Measurements from ENCODE around the gene P2RY6.

P2RY6 gene

GRCh38 chr11:73331138-73331916 lies 59.2 kb downstream of the P2RY6 start:
- H3K9ac ChIP-seq (ENCODE audit: low read length in 5 of 5): peak overlapping the region in 2 of 5 donors; percentile 5 to 44
- no peak overlapping the region for H3K27ac ChIP-seq (ENCODE audit: low read depth, low read length)
- H3K36me3 ChIP-seq (ENCODE audit: control insufficient read depth in 5 of 5, insufficient read depth in 5 of 5, low read length in 5 of 5): no peaks in the 10 kb centered on the region
- no peaks in the 10 kb centered on the region for H3K9me3 ChIP-seq (ENCODE audit: control insufficient read depth in 5 of 5, low read length in 5 of 5)
- H3K27me3 ChIP-seq (ENCODE audit: control insufficient read depth in 5 of 5, insufficient read depth in 4 of 5, low read length in 5 of 5): peaks cover 0 to 4% (median 0%) of the 10 kb centered on the region in 5 donors
- H3K4me3 ChIP-seq (ENCODE audit: low read depth in 1 of 5, low read length in 5 of 5): no peak overlapping the region
- H3K4me1 ChIP-seq (ENCODE audit: control insufficient read depth in 5 of 5, insufficient read depth in 5 of 5, low read length in 5 of 5): peaks cover 14 to 70% (median 68%) of the 10 kb centered on the region in 5 donors

GRCh38 chr11:73333173-73333572 lies 61.0 kb downstream of the P2RY6 start:
- Histone ChIP-seq H3K27ac (ENCODE audit: low read depth, low read length) (peak overlapping the region; percentile 37), H3K27me3 (ENCODE audit: control insufficient read depth in 5 of 5, insufficient read depth in 4 of 5, low read length in 5 of 5) (peaks cover 0 to 4% (median 0%) of the 10 kb centered on the region in 5 donors), H3K4me3 (ENCODE audit: low read depth in 1 of 5, low read length in 5 of 5) (no peak overlapping the region), H3K9ac (ENCODE audit: low read length in 5 of 5) (peak overlapping the region in 2 of 5 donors; percentile 2 to 53), H3K36me3 (ENCODE audit: control insufficient read depth in 5 of 5, insufficient read depth in 5 of 5, low read length in 5 of 5) (no peaks in the 10 kb centered on the region), H3K4me1 (ENCODE audit: control insufficient read depth in 5 of 5, insufficient read depth in 5 of 5, low read length in 5 of 5) (peaks cover 14 to 63% (median 57%) of the 10 kb centered on the region in 5 donors), H3K9me3 (ENCODE audit: control insufficient read depth in 5 of 5, low read length in 5 of 5) (no peaks in the 10 kb centered on the region)

- Histone ChIP-seq H3K9me3 (ENCODE audit: control insufficient read depth in 5 of 5, low read length in 5 of 5) (no peaks in the 10 kb centered on the region), H3K27ac (ENCODE audit: low read depth, low read length) (peak overlapping the region; percentile 54), H3K36me3 (ENCODE audit: control insufficient read depth in 5 of 5, insufficient read depth in 5 of 5, low read length in 5 of 5) (no peaks in the 10 kb centered on the region), H3K4me3 (ENCODE audit: low read depth in 1 of 5, low read length in 5 of 5) (no peak overlapping the region), H3K9ac (ENCODE audit: low read length in 5 of 5) (peak overlapping the region in 1 of 5 donors; percentile 2), H3K27me3 (ENCODE audit: control insufficient read depth in 5 of 5, insufficient read depth in 4 of 5, low read length in 5 of 5) (peaks cover 0 to 4% (median 0%) of the 10 kb centered on the region in 5 donors), H3K4me1 (ENCODE audit: control insufficient read depth in 5 of 5, insufficient read depth in 5 of 5, low read length in 5 of 5) (peaks cover 14 to 63% (median 52%) of the 10 kb centered on the region in 5 donors)
Observed at GRCh38 chr11:73333640-73334383, 61.7 kb downstream of the P2RY6 start.

GRCh38 chr11:73334384-73335203 lies 62.5 kb downstream of the P2RY6 start:
- H3K4me3 ChIP-seq (ENCODE audit: low read depth in 1 of 5, low read length in 5 of 5): no peak overlapping the region
- H3K36me3 ChIP-seq (ENCODE audit: control insufficient read depth in 5 of 5, insufficient read depth in 5 of 5, low read length in 5 of 5): no peaks in the 10 kb centered on the region
- H3K9ac ChIP-seq (ENCODE audit: low read length in 5 of 5): peak overlapping the region in 2 of 5 donors; percentile 16 to 22
- peaks cover 0 to 4% (median 0%) of the 10 kb centered on the region in 5 donors for H3K27me3 ChIP-seq (ENCODE audit: control insufficient read depth in 5 of 5, insufficient read depth in 4 of 5, low read length in 5 of 5)
- H3K27ac ChIP-seq (ENCODE audit: low read depth, low read length): peak overlapping the region; percentile 57
- H3K9me3 ChIP-seq (ENCODE audit: control insufficient read depth in 5 of 5, low read length in 5 of 5): no peaks in the 10 kb centered on the region
- peaks cover 14 to 61% (median 51%) of the 10 kb centered on the region in 5 donors for H3K4me1 ChIP-seq (ENCODE audit: control insufficient read depth in 5 of 5, insufficient read depth in 5 of 5, low read length in 5 of 5)

GRCh38 chr11:73335204-73335923 lies 63.2 kb downstream of the P2RY6 start:
- Histone ChIP-seq H3K4me3 (ENCODE audit: low read depth in 1 of 5, low read length in 5 of 5) (no peak overlapping the region), H3K9me3 (ENCODE audit: control insufficient read depth in 5 of 5, low read length in 5 of 5) (no peaks in the 10 kb centered on the region), H3K27ac (ENCODE audit: low read depth, low read length) (peak overlapping the region; percentile 57), H3K36me3 (ENCODE audit: control insufficient read depth in 5 of 5, insufficient read depth in 5 of 5, low read length in 5 of 5) (no peaks in the 10 kb centered on the region), H3K4me1 (ENCODE audit: control insufficient read depth in 5 of 5, insufficient read depth in 5 of 5, low read length in 5 of 5) (peaks cover 14 to 53% (median 47%) of the 10 kb centered on the region in 5 donors), H3K27me3 (ENCODE audit: control insufficient read depth in 5 of 5, insufficient read depth in 4 of 5, low read length in 5 of 5) (peaks cover 0 to 4% (median 0%) of the 10 kb centered on the region in 5 donors), H3K9ac (ENCODE audit: low read length in 5 of 5) (peak overlapping the region in 2 of 5 donors; percentile 16 to 19)

GRCh38 chr11:73337846-73338245 lies 65.7 kb downstream of the P2RY6 start:
- Histone ChIP-seq H3K4me3 (ENCODE audit: low read depth in 1 of 5, low read length in 5 of 5) (no peak overlapping the region), H3K27ac (ENCODE audit: low read depth, low read length) (no peak overlapping the region), H3K27me3 (ENCODE audit: control insufficient read depth in 5 of 5, insufficient read depth in 4 of 5, low read length in 5 of 5) (peaks cover 0 to 4% (median 0%) of the 10 kb centered on the region in 5 donors), H3K36me3 (ENCODE audit: control insufficient read depth in 5 of 5, insufficient read depth in 5 of 5, low read length in 5 of 5) (no peaks in the 10 kb centered on the region), H3K9me3 (ENCODE audit: control insufficient read depth in 5 of 5, low read length in 5 of 5) (no peaks in the 10 kb centered on the region), H3K4me1 (ENCODE audit: control insufficient read depth in 5 of 5, insufficient read depth in 5 of 5, low read length in 5 of 5) (peaks cover 12 to 41% (median 30%) of the 10 kb centered on the region in 5 donors), H3K9ac (ENCODE audit: low read length in 5 of 5) (no peak overlapping the region)

- H3K27me3 ChIP-seq (ENCODE audit: control insufficient read depth in 5 of 5, insufficient read depth in 4 of 5, low read length in 5 of 5): peaks cover 0 to 4% (median 0%) of the 10 kb centered on the region in 5 donors
- no peaks in the 10 kb centered on the region for H3K9me3 ChIP-seq (ENCODE audit: control insufficient read depth in 5 of 5, low read length in 5 of 5)
- H3K4me3 ChIP-seq (ENCODE audit: low read depth in 1 of 5, low read length in 5 of 5): no peak overlapping the region
- no peaks in the 10 kb centered on the region for H3K36me3 ChIP-seq (ENCODE audit: control insufficient read depth in 5 of 5, insufficient read depth in 5 of 5, low read length in 5 of 5)
- peaks cover 12 to 40% (median 30%) of the 10 kb centered on the region in 5 donors for H3K4me1 ChIP-seq (ENCODE audit: control insufficient read depth in 5 of 5, insufficient read depth in 5 of 5, low read length in 5 of 5)
- H3K9ac ChIP-seq (ENCODE audit: low read length in 5 of 5): no peak overlapping the region
- no peak overlapping the region for H3K27ac ChIP-seq (ENCODE audit: low read depth, low read length)
Observed at GRCh38 chr11:73338279-73338678, 66.1 kb downstream of the P2RY6 start.

GRCh38 chr11:73340164-73340563 lies 68.0 kb downstream of the P2RY6 start:
- H3K4me3 ChIP-seq (ENCODE audit: low read depth in 1 of 5, low read length in 5 of 5): no peak overlapping the region
- H3K4me1 ChIP-seq (ENCODE audit: control insufficient read depth in 5 of 5, insufficient read depth in 5 of 5, low read length in 5 of 5): peaks cover 4 to 29% (median 16%) of the 10 kb centered on the region in 5 donors
- no peak overlapping the region for H3K9ac ChIP-seq (ENCODE audit: low read length in 5 of 5)
- no peaks in the 10 kb centered on the region for H3K36me3 ChIP-seq (ENCODE audit: control insufficient read depth in 5 of 5, insufficient read depth in 5 of 5, low read length in 5 of 5)
- no peaks in the 10 kb centered on the region for H3K9me3 ChIP-seq (ENCODE audit: control insufficient read depth in 5 of 5, low read length in 5 of 5)
- H3K27me3 ChIP-seq (ENCODE audit: control insufficient read depth in 5 of 5, insufficient read depth in 4 of 5, low read length in 5 of 5): no peaks in the 10 kb centered on the region
- H3K27ac ChIP-seq (ENCODE audit: low read depth, low read length): no peak overlapping the region

- H3K9me3 ChIP-seq (ENCODE audit: control insufficient read depth in 5 of 5, low read length in 5 of 5): no peaks in the 10 kb centered on the region
- no peaks in the 10 kb centered on the region for H3K27me3 ChIP-seq (ENCODE audit: control insufficient read depth in 5 of 5, insufficient read depth in 4 of 5, low read length in 5 of 5)
- no peak overlapping the region for H3K9ac ChIP-seq (ENCODE audit: low read length in 5 of 5)
- peaks cover 2 to 28% (median 14%) of the 10 kb centered on the region in 5 donors for H3K4me1 ChIP-seq (ENCODE audit: control insufficient read depth in 5 of 5, insufficient read depth in 5 of 5, low read length in 5 of 5)
- no peak overlapping the region for H3K27ac ChIP-seq (ENCODE audit: low read depth, low read length)
- H3K4me3 ChIP-seq (ENCODE audit: low read depth in 1 of 5, low read length in 5 of 5): peak overlapping the region in 3 of 5 donors; percentile 26 to 46 (median 39)
- H3K36me3 ChIP-seq (ENCODE audit: control insufficient read depth in 5 of 5, insufficient read depth in 5 of 5, low read length in 5 of 5): peaks cover 0 to 10% (median 5%) of the 10 kb centered on the region in 5 donors
Observed at GRCh38 chr11:73342633-73343032, 70.5 kb downstream of the P2RY6 start.
